WERI-Rb-1 (cell line): ENCODE results near the gene TMPO.
"Not testable (repeated sequence)": the region's sequence is repeated elsewhere in the genome, so short reads cannot be mapped to it uniquely, and the experiment has no call there.

Source experiments
- DNase-seq: peaks from one replicate; pipeline ENCODE4 v3.0.0-alpha.2; 2020
- H3K27ac ChIP-seq: fragments of 250-450 bp; sonication (Bioruptor Pico); 2 replicates; pipeline ENCODE4 v1.5.1; 2020; ENCODE audit warnings: mild to moderate bottlenecking, moderate library complexity
- H3K27me3 ChIP-seq: fragments of 250-450 bp; sonication (Bioruptor Pico); 2 replicates; pipeline ENCODE4 v1.5.1; 2021; ENCODE audit warnings: mild to moderate bottlenecking, low read depth, moderate library complexity; ENCODE audit not compliant: insufficient read depth, severe bottlenecking
- H3K36me3 ChIP-seq: fragments of 250-450 bp; sonication (Bioruptor Pico); 2 replicates; pipeline ENCODE4 v1.5.1; 2020; ENCODE audit warnings: mild to moderate bottlenecking, moderate library complexity
- H3K4me3 ChIP-seq: 2 replicates; pipeline ENCODE4 v1.5.1; 2011; ENCODE audit warnings: low read depth, mild to moderate bottlenecking, control low read depth, low read length
- H3K9me3 ChIP-seq: fragments of 250-450 bp; sonication (Bioruptor Pico); 2 replicates; pipeline ENCODE4 v1.5.1; 2021; ENCODE audit warnings: mild to moderate bottlenecking, moderate library complexity; ENCODE audit not compliant: severe bottlenecking
- CTCF ChIP-seq: IDR thresholded peaks from 2 replicates; pipeline ENCODE4 v1.5.1; 2011; ENCODE audit warnings: low read depth, mild to moderate bottlenecking, control low read depth, inconsistent platforms, low read length

Gene TMPO

GRCh38 chr12:98489176-98489575 is 26.2 kb upstream of the TMPO start:
- Histone ChIP-seq H3K27me3 (no peaks in the 10 kb centered on the region), H3K4me3 (no peak overlapping the region), H3K27ac (no peak overlapping the region), H3K9me3 (no peaks in the 10 kb centered on the region), H3K36me3 (no peaks in the 10 kb centered on the region; the same call in 1 of the 2 replicates)
- no peak for TF ChIP-seq CTCF
- DNase-seq: no peak

GRCh38 chr12:98490501-98491453 is 24.6 kb upstream of the TMPO start:
- DNase-seq: peak; percentile 88
- no peaks in the 10 kb centered on the region for H3K27me3 ChIP-seq
- no peaks in the 10 kb centered on the region; the same call in 1 of the 2 replicates for H3K36me3 ChIP-seq
- peak; percentile 81 for TF ChIP-seq CTCF
- no peaks in the 10 kb centered on the region for H3K9me3 ChIP-seq
- H3K27ac ChIP-seq: peak overlapping the region; percentile 90
- H3K4me3 ChIP-seq: peak overlapping the region; percentile 24

GRCh38 chr12:98492580-98493140 is 22.7 kb upstream of the TMPO start:
- Histone ChIP-seq H3K4me3 (no peak overlapping the region), H3K27me3 (no peaks in the 10 kb centered on the region), H3K27ac (no peak overlapping the region), H3K9me3 (no peaks in the 10 kb centered on the region), H3K36me3 (no peaks in the 10 kb centered on the region; the same call in 1 of the 2 replicates)
- no peak for TF ChIP-seq CTCF
- no peak for DNase-seq

- H3K27ac ChIP-seq, H3K9me3 ChIP-seq, DNase-seq, H3K36me3 ChIP-seq, H3K27me3 ChIP-seq, H3K4me3 ChIP-seq: not testable (repeated sequence)
Observed at GRCh38 chr12:98501266-98501629, 14.1 kb upstream of the TMPO start.

- Histone ChIP-seq H3K27me3 (no peaks in the 10 kb centered on the region), H3K4me3 (peak overlapping the region; percentile 91), H3K27ac (peak overlapping the region; percentile 99), H3K36me3 (no peaks in the 10 kb centered on the region), H3K9me3 (no peaks in the 10 kb centered on the region)
- DNase-seq: peak; percentile 87
- TF ChIP-seq CTCF: no peak
Observed at GRCh38 chr12:98503342-98503591, 12.1 kb upstream of the TMPO start.

- no peak for TF ChIP-seq CTCF
- H3K9me3 ChIP-seq: no peaks in the 10 kb centered on the region
- DNase-seq: peak; percentile 95
- no peaks in the 10 kb centered on the region for H3K36me3 ChIP-seq
- peak overlapping the region; percentile 91 for H3K4me3 ChIP-seq
- H3K27ac ChIP-seq: peak overlapping the region; percentile 99
- H3K27me3 ChIP-seq: no peaks in the 10 kb centered on the region
Observed at GRCh38 chr12:98503592-98504367, 11.6 kb upstream of the TMPO start.
